Neural cell (in vitro differentiated cells): ENCODE measurements around the gene ABCA8.

Source experiments
- CTCF ChIP-seq: fragments of 450-650 bp; IDR thresholded peaks from 2 replicates; pipeline ENCODE4 v1.5.1; 2014; ENCODE audit warnings: antibody characterized with exemption, mild to moderate bottlenecking, moderate library complexity; ENCODE audit not compliant: poor library complexity, severe bottlenecking
- EP300 ChIP-seq: fragments of 450-650 bp; conservative IDR thresholded peaks from 2 replicates; pipeline ENCODE4 v1.6.1; 2014; ENCODE audit warnings: antibody characterized with exemption, mild to moderate bottlenecking, moderate library complexity; ENCODE audit not compliant: poor library complexity, severe bottlenecking
- EZH2 ChIP-seq: fragments of 200-600, 300-800 bp; shearing (Covaris generic), sonication (generic); IDR thresholded peaks from 2 replicates; pipeline ENCODE4 v1.6.1; 2014; ENCODE audit warnings: antibody characterized with exemption, low read length, borderline replicate concordance, mild to moderate bottlenecking; ENCODE audit not compliant: insufficient read depth, poor library complexity, severe bottlenecking
- MXI1 ChIP-seq: fragments of 450-650 bp; conservative IDR thresholded peaks from 2 replicates; pipeline ENCODE4 v1.6.1; 2014; ENCODE audit warnings: antibody characterized with exemption, mild to moderate bottlenecking; ENCODE audit not compliant: poor library complexity, severe bottlenecking
- POLR2AphosphoS5 ChIP-seq: IDR thresholded peaks from 2 replicates; pipeline ENCODE4 v1.6.1; 2012
- RAD21 ChIP-seq: fragments of 450-650 bp; conservative IDR thresholded peaks from 2 replicates; pipeline ENCODE4 v1.6.1; 2014; ENCODE audit warnings: antibody characterized with exemption, mild to moderate bottlenecking, moderate library complexity
- REST ChIP-seq: IDR thresholded peaks from 2 replicates; pipeline ENCODE4 v1.6.1; 2012; ENCODE audit warnings: borderline replicate concordance
- SMC3 ChIP-seq: fragments of 450-650 bp; conservative IDR thresholded peaks from 2 replicates; pipeline ENCODE4 v1.6.1; 2014; ENCODE audit warnings: antibody characterized with exemption, mild to moderate bottlenecking, moderate library complexity; ENCODE audit not compliant: poor library complexity
- TAF1 ChIP-seq: IDR thresholded peaks from 2 replicates; pipeline ENCODE4 v1.6.1; 2012; ENCODE audit warnings: low read depth

GRCh38 chr17:68943123-68943811 is 11.9 kb downstream of the ABCA8 start:
- no peak for TF ChIP-seq CTCF
- TF ChIP-seq POLR2AphosphoS5 = no peak
- no peak for TF ChIP-seq EP300
- no peak for TF ChIP-seq TAF1
- no peak for TF ChIP-seq SMC3
- no peak for TF ChIP-seq REST
- no peak for TF ChIP-seq EZH2
- TF ChIP-seq RAD21 = no peak
- no peak for TF ChIP-seq MXI1
